Superior temporal gyrus (tissue), 1 donor: Measurements from ENCODE around the gene MED14.
A peak's percentile ranks its signal among the peaks of the same experiment; 100 is the strongest.

Source experiments
- DNase-seq: peaks from one replicate; pipeline ENCODE4 v3.0.0-alpha.2; 2016; ENCODE audit errors: extremely low spot score

Gene MED14

DNA sequence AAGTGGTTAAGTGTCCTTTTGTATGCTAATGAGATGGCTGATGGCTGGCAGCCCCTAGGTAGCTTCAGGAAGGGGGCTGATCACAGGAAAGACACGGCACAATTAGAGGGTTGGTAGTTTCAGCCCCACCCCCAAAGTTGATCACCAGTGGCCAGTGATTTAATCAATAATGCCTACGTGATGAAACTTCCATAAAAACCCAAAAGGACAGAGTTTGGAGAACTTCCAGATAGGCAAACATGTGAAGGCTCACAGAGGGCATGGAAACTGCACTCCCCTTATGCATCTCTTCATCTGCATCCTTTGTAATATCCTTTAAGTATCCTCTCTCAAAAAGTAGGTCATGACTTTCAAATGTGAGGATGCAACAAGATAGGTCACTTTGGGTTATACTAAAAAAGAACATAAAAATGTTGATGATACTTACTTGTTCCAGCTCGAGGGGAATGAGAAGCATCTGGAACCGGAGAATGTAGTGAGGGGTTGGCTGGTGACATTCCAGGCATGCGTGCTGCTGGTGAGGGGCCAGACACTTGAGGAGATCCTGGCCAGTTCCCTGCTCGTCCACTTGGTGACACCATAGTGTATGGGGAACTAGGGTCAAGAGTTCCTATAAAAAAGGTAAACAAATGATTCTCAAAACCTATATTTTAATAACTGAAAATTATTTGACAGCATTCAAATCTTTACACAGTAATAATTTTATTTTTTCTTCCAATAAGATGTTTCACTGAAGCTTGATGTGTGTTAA, 71.3 kb downstream of the MED14 start:
- DNase-seq: peak; percentile 22

- DNase-seq: no peak
Measured at GRCh38 chrX:40663078-40663740, 72.1 kb downstream of the MED14 start.

- no peak for DNase-seq
Measured at GRCh38 chrX:40661489-40661888, 73.9 kb downstream of the MED14 start.

GRCh38 chrX:40660381-40660780, 75.0 kb downstream of the MED14 start:
- DNase-seq: no peak

DNA sequence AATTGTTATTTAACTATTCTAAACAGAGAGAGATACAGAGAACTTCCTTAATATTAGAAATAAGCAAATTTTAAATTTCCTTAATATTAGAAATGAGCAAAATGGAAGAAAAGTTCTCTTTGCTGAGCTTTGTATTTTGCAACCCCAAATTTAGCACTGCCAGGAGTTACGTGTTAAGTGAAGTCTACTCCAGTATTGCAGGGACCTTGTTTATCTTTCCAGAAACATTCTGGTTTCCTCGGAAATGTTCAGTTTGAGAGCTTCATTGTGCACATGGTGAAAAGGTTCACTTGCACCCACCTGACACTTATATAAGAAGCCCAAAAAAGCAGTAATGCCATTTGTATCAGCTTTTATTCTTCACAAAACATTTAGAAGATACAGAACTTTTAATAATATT, 81.8 kb downstream of the MED14 start:
- no peak for DNase-seq

- DNase-seq: no peak
Measured at GRCh38 chrX:40652664-40653063, 82.7 kb downstream of the MED14 start.

- peak; percentile 74 for DNase-seq
Measured at GRCh38 chrX:40651620-40652223, 83.6 kb downstream of the MED14 start.

GRCh38 chrX:40647307-40648197, 87.8 kb downstream of the MED14 start, which contains the start of gene CXorf38:
TSS of gene CXorf38 (minus strand) at chrX:40647561. CDS start at chrX:40647520, 41 bp downstream.
- DNase-seq: peak; percentile 82

DNA sequence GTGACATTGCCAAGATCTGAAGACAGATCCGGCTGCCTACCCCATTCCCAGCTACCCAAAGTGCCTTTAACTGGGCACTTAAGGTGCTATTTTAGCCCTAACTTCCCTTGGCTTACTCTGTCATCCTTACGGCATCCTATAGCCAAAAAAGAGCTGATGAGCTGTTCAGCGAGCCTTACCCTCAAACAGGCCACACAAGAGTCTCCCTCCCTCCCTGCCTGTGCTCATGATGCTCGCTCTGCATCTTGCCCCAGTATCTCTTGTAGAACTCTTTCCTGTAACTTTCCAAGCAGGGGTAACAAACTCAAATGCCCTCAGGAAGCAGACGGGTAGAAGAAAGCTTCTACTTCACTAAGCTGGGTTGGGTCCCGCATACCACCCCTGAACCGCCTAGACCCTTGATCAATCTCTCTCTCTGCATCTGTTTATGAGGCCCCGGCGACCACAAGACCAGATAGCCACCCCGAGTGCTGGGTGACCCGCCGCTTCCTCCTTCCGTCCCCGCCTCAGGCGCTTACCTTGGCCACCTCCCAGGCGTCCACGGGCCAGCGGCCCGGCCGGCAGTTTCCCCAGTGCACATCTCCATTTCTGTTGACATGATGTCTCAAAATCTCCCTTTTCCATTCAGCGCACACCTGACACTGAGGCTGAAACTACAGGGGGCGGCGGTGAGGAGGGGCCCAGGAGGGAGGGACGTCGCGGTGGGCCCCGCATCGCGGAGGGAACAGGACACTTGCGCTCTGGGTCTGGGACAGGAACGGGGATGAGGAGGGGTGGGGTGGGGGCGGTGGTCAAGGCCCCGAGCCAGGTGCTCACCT, 88.6 kb downstream of the MED14 start:
- no peak for DNase-seq

DNA sequence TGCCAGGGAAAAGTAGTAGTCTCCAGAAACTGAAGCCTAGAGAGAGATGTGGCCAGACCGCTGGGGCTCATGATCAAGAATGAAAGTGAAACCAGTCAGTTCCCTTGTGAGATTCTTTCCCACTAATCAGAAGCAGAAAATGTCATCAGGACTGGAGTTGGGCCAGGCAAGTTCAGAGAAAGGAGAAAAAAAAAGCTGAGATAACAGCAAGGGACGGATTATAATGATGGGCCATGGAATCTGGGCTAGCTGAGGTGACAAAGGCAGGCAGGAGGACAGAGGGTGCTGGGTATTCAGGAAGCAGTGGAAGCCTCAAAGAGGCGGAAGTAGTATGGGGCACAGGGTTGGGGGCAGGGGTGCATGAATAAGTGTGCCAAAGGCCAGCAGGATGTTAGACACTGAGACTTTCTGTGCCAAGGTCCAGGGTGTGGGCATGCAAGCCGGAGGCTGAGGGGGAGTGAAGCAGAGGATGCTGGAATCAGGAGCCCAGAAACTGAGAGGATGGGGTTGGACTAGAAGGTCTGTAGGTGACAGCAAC, 90.5 kb downstream of the MED14 start:
- no peak for DNase-seq

GRCh38 chrX:40644176-40644575, 91.2 kb downstream of the MED14 start:
- no peak for DNase-seq

GRCh38 chrX:40637687-40638086, 97.7 kb downstream of the MED14 start:
- no peak for DNase-seq

GRCh38 chrX:40632199-40632598, 103.1 kb downstream of the MED14 start:
- no peak for DNase-seq

- no peak for DNase-seq
Measured at GRCh38 chrX:40628506-40628905, 106.8 kb downstream of the MED14 start.

DNA sequence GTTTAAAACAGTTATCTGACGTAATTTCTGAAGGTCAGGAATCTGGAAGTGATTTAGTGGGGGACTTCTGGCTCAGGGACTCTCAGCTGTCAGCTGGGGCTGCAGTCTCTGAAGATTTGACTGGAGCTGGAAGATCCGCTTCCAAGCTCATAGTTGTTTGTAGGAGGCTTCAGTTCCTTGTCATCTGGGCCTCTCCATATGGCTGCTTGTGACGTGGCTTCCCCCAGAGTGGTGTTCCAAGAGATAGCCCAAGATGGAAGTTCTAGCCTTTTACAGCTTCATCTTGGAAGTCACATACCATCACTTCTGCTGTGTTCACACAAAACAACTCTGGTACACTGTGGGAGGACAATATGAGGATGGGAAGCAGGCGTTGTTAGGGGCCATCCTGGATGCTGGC, 110.0 kb downstream of the MED14 start:
- no peak for DNase-seq

- DNase-seq: no peak
Measured at GRCh38 chrX:40623665-40624064, 111.7 kb downstream of the MED14 start.

- no peak for DNase-seq
Measured at GRCh38 chrX:40623139-40623536, 112.2 kb downstream of the MED14 start, which contains the start of gene MPC1L. TSS of gene MPC1L (plus strand) at chrX:40623428. CDS start at chrX:40623566, 138 bp downstream.

GRCh38 chrX:40622479-40623138, 112.7 kb downstream of the MED14 start:
- no peak for DNase-seq

DNA sequence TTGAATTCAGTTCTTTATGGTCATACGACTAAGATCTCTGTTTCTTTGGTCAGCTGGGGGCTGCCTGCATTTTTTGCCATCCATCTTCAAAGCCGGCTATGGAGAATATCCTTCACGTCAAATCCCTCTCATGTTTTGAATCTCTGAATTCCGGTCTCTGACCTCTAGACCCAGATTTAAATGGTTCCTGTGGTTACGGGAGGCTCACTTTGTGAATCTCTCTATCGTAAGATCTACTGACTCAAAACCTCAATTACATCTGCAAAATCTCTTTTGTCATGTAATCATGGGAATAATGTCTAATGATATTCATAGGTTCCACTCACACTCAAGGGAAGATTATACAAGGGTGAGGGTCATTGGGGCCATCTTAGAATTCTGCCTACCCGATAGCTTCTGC, 117.8 kb downstream of the MED14 start:
- no peak for DNase-seq

- DNase-seq: no peak
Measured at GRCh38 chrX:40615976-40616375, 119.4 kb downstream of the MED14 start.
